ENCODE measurements around the gene ITM2A. TPM values are rescaled to one million over a fixed set of nuclear protein-coding genes. Genes with fewer than 3 reads are reported as not detected.

The ITM2A gene
- total RNA-seq (100 to 1,000 TPM; 194 to 200 TPM), total RNA-seq (129 to 133 reads per million in 2 donors)

DNA sequence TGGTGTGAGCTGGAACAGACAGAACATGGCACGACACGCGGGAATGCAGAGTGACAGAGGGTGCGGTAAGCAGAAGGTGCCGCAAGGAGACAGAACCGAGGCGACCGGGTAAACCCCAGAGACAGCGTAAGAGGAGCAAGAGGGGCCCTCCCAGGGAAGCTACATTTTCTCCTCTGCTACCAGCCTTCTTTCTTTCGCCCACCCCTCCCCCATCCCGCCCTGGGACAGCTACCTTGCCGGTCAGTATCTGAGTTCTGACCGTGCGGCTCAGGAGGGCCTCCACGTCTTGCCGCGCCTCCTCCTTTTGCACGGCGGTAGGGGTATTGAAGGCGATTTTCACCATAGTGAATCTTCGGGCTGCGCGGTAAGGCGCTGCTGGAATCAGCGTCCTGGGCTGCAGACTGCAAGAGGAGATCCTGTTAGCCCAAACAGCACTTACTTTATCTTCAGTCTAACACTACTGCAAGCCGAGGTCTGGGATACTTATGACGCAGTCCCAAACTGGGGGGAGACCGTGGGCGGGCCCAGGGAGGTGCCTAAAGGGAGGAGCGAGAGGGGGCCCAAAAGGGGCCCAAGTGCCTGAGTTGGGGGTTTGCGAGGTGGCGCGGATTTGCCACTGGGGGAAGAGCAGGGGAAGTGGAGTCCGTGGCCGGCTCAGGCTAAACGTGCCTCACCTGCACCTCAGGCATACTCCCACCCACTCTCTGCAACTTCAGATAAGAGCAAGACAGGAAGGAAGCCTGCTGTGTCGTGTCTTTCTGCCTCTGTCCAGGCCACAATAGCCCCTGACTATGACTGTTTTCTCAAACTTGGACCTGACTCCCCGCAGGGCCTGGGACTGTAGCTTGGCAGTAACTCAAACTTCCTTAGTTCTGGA, at the start of gene ITM2A:
ITM2A (minus strand) TSS at position 462 of the 877 bp plus-strand sequence; CDS start at position 343, 119 bp downstream.
- peak within 1 kb of the TSS; percentile 97 for H3K27ac Mint-ChIP-seq
- peaks cover 4% of the 10 kb centered on the region for H3K36me3 Mint-ChIP-seq (ENCODE audit: low read depth)
- DNase-seq, result peak; percentile 25 to 42 (median 37)
- no peaks in the 10 kb centered on the region for H3K9me3 ChIP-seq (ENCODE audit: control insufficient read depth, low read length, poor library complexity, severe bottlenecking)
- peak; percentile 88 for ATAC-seq
- H3K4me1 Mint-ChIP-seq, result peaks cover 20% of the 10 kb centered on the region
- peak within 1 kb of the TSS; percentile 97 for H3K4me3 Mint-ChIP-seq
- no peaks in the 10 kb centered on the region for H3K27me3 Mint-ChIP-seq

DNA sequence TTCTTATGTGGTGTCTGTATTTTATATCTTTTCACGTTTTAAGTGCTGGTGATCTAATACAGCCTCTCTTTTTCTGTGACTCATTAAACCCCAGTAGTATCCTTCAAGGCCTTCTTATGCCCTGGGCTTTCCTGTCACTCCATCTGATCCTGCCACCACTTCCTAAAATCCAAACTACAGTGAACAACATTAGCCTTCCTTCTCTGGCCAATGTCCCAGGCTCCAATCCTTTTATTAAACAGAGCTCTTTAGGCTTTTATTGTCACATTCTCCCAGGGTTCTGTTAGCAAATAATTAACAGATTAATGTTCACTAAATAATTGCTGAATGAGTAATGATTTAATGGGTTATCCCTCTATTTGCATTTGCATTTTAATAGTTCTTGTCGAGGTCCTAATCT, 47.9 kb upstream of the ITM2A start:
- no peaks in the 10 kb centered on the region for H3K9me3 ChIP-seq (ENCODE audit: control insufficient read depth, low read length, poor library complexity, severe bottlenecking)
- Mint-ChIP-seq H3K27me3 (no peaks in the 10 kb centered on the region), H3K36me3 (ENCODE audit: low read depth) (no peaks in the 10 kb centered on the region), H3K4me1 (peaks cover 4% of the 10 kb centered on the region), H3K27ac (no peak overlapping the region), H3K4me3 (no peak overlapping the region)
- no peak for ATAC-seq
- DNase-seq, result no peak

DNA sequence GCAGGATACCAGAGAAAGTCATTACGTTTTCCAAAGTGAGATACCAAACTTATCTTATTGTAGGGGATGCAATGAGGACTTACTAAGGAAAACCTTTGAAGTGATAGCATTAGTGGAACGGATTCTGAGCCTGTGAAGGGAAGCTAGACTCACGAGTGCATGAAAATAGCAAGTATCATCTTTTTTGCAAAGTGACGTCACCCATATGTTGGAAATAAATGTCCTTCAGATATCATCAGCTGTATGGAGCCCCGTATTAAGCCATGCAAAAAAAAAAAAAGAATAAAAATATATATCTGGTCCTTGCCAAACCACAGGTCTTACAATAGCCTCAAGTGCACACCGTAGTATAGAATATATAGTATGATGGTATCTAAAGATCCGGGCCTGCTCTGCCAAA, 46.8 kb upstream of the ITM2A start:
- no peaks in the 10 kb centered on the region for H3K36me3 Mint-ChIP-seq (ENCODE audit: low read depth)
- DNase-seq (no peak), ATAC-seq (no peak)
- H3K4me1 Mint-ChIP-seq, result peaks cover 6% of the 10 kb centered on the region
- H3K9me3 ChIP-seq (ENCODE audit: control insufficient read depth, low read length, poor library complexity, severe bottlenecking), result no peaks in the 10 kb centered on the region
- no peak overlapping the region for H3K27ac Mint-ChIP-seq
- no peaks in the 10 kb centered on the region for H3K27me3 Mint-ChIP-seq
- no peak overlapping the region for H3K4me3 Mint-ChIP-seq

DNA sequence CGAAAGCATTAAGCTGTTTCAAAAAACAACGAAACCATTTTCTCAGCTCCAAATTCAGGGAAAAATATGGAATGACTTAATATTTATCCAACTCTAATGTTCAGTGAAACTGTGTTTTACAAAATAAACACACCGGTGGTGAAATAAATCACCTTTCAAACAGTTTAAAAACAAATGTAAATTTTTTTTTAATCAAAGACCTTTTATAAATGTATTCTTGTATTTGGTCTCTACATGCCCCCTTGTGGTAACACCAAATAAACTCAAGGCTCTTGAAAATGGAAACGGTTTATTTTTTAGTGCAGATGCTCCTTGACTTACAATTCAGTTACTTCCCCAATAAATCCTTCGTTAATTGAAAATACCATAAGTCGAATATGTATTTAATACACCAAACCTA, 45.8 kb upstream of the ITM2A start:
- DNase-seq, result no peak
- H3K9me3 ChIP-seq (ENCODE audit: control insufficient read depth, low read length, poor library complexity, severe bottlenecking), result no peaks in the 10 kb centered on the region

DNA sequence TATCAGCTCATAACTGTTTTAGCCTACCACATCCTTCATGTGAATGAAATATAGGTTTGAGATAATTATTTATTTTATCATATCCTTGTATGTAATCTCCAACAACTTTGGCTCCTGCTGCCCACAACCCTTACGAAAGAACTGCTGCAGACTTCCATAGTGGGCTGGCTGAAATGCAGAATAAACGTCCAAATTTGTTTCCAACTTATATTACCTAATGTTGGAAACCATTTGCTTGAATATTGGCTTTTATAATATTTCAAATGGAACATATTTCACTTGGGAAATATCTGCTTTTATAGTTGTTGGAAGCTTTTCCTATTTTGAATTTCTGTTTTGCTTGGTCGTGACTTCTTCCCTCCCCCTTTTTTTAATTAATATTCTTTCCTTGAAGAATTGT, 45.0 kb upstream of the ITM2A start:
- Mint-ChIP-seq H3K4me1 (peaks cover 11% of the 10 kb centered on the region), H3K27ac (peak overlapping the region; percentile 74), H3K27me3 (no peaks in the 10 kb centered on the region), H3K36me3 (ENCODE audit: low read depth) (no peaks in the 10 kb centered on the region), H3K4me3 (peak overlapping the region; percentile 77)
- ATAC-seq, result no peak
- H3K9me3 ChIP-seq (ENCODE audit: control insufficient read depth, low read length, poor library complexity, severe bottlenecking), result no peaks in the 10 kb centered on the region
- DNase-seq, result no peak

More for the DNA sequence above, 45.8 kb upstream of the ITM2A start:
- Mint-ChIP-seq H3K4me1 (peaks cover 11% of the 10 kb centered on the region), H3K4me3 (peak overlapping the region; percentile 77), H3K27ac (peak overlapping the region; percentile 74), H3K27me3 (no peaks in the 10 kb centered on the region), H3K36me3 (ENCODE audit: low read depth) (no peaks in the 10 kb centered on the region)
- peak; percentile 30 for ATAC-seq

DNA sequence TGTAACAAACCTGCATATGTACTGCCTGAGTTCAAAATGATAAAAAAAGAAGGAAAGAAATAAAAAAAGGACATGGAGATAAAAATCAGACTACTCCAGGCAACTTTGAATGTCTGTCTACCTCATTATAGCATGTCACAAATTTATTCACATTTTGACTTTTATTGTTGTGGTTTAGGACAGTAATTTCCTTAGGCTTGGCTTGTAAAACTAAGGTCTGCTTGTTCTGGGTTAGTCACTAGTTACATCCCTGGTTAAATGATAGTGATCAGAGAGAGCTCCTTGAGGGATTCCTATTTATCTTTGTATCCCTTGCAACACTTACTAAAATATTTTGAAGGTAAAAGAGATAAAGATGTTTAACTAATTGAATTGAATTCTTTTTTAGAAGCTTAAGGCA, 42.5 kb upstream of the ITM2A start:
- no peak for DNase-seq
- Mint-ChIP-seq H3K4me3 (no peak overlapping the region), H3K4me1 (peaks cover 11% of the 10 kb centered on the region), H3K36me3 (ENCODE audit: low read depth) (no peaks in the 10 kb centered on the region), H3K27ac (no peak overlapping the region), H3K27me3 (no peaks in the 10 kb centered on the region)
- ATAC-seq, result no peak
- H3K9me3 ChIP-seq (ENCODE audit: control insufficient read depth, low read length, poor library complexity, severe bottlenecking), result no peaks in the 10 kb centered on the region

DNA sequence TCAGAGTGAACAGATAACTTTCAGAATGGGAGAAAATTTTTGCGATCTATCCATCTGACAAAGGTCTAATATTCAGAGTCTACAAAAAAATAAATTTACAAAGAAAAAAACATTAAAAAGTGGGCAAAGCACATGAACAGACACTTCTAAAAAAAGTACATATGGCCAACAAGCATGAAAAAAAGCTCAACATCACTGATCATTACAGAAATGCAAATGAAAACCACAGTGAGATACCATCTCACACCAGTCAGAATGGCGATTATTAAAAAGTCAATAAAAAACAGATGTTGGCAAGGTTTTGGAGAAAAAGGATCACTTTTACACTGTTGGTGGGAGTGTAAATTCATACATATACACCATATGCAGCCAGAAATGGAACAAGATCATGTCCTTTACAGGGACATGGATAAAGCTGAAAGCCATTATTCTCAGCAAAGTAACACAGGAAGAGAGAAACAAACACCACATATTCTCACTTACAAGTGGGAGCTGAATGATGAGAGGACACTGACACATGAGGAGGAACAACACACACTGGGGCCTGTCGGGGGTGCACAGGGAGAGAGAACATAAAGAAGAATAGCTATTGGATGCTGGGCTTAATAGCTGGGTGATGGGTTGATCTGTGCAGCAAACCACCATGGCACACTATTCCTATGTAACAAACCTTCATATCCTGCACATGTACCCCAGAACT, 41.6 kb upstream of the ITM2A start:
- DNase-seq (no peak), ATAC-seq (no peak)
- Mint-ChIP-seq H3K27me3 (no peaks in the 10 kb centered on the region), H3K27ac (no peak overlapping the region), H3K36me3 (ENCODE audit: low read depth) (no peaks in the 10 kb centered on the region), H3K4me1 (peaks cover 11% of the 10 kb centered on the region), H3K4me3 (no peak overlapping the region)
- no peaks in the 10 kb centered on the region for H3K9me3 ChIP-seq (ENCODE audit: control insufficient read depth, low read length, poor library complexity, severe bottlenecking)

DNA sequence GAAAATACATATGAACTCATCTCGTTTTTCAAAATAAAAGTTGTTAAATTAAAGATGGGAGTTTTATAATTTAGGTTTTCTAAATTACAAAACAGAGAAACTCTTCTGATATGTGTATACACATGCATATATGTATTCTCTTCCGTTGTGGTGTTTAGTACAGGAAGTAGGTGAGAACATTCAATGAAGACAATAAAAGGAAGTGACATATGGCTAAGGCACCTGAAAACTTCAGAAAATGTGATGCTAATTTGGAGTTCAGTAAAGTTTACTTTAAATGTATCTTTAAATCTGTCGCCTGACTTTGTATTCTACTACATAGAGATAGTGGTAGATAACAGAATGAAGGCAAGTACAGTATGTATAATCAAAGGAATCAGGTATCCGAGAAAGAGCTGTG, 33.5 kb upstream of the ITM2A start:
- Mint-ChIP-seq H3K4me3 (no peak overlapping the region), H3K36me3 (ENCODE audit: low read depth) (no peaks in the 10 kb centered on the region), H3K27me3 (no peaks in the 10 kb centered on the region), H3K27ac (no peak overlapping the region), H3K4me1 (peaks cover 2% of the 10 kb centered on the region)
- DNase-seq (no peak), ATAC-seq (peak; percentile 45)
- no peaks in the 10 kb centered on the region for H3K9me3 ChIP-seq (ENCODE audit: control insufficient read depth, low read length, poor library complexity, severe bottlenecking)

DNA sequence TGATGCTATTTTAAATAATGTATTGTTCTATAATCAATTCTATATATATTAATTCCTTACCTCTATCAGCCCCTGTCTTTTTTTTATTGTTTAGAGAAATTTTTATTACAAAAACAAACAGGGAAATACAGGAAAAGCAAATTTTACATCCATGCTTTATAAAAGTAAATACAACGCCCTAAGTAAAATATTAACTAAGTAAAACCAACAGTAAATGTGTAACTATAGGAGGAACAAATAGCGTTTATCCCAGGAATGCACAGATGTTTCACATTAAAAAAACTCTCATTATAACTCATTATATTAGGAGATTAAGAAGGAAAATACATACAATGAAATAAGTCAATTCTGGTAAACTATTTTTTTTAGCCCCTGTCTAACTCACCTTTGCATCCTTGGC, 8.2 kb upstream of the ITM2A start:
- Mint-ChIP-seq H3K4me3 (no peak overlapping the region), H3K27me3 (no peaks in the 10 kb centered on the region), H3K27ac (no peak overlapping the region), H3K4me1 (peaks cover 2% of the 10 kb centered on the region), H3K36me3 (ENCODE audit: low read depth) (peaks cover 3% of the 10 kb centered on the region)
- no peaks in the 10 kb centered on the region for H3K9me3 ChIP-seq (ENCODE audit: control insufficient read depth, low read length, poor library complexity, severe bottlenecking)
- DNase-seq (no peak), ATAC-seq (no peak)

DNA sequence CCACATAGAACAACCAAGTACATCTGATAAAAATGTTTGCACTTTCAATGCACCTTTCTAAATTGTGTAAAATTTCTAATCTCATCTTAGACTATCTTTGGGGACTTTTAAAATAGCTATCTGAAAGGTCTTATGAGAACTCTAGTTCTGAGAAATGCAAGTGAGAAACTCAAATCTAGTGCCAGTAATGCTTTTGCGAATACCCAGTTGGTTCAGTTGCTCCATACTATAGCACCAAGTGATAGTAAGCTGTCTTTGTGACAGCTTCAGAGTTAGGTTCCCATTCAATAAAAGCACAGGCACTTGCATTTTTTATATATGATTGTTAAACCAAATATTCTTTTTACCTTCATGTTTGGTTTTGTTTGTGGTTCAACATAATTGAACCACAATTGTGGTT, 4.5 kb upstream of the ITM2A start:
- Mint-ChIP-seq H3K36me3 (ENCODE audit: low read depth) (peaks cover 3% of the 10 kb centered on the region), H3K4me1 (peaks cover 8% of the 10 kb centered on the region), H3K27me3 (no peaks in the 10 kb centered on the region), H3K4me3 (no peak overlapping the region), H3K27ac (no peak overlapping the region)
- H3K9me3 ChIP-seq (ENCODE audit: control insufficient read depth, low read length, poor library complexity, severe bottlenecking), result no peaks in the 10 kb centered on the region
- ATAC-seq (no peak), DNase-seq (no peak)

DNA sequence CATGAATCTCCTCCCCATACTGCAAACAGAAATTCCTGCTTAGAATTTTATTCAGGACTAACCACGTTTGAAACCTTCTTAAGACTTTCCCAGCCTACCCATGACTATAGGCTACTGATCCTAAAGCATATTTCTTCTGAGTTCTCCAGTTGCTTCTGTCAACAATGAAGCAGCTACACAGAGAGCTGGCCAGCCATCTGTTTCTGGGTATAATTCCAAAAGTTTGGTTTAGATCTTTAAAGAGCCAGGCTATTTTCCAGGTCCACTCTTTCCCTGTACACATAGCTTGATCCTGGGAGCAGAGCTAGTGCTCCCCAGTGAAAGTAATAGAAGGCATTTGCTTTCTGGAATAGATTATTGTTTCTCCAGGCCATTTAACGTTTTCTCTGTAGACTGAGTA, 4.0 kb upstream of the ITM2A start:
- DNase-seq, result no peak
- Mint-ChIP-seq H3K36me3 (ENCODE audit: low read depth) (peaks cover 6% of the 10 kb centered on the region), H3K4me3 (no peak overlapping the region), H3K4me1 (peaks cover 8% of the 10 kb centered on the region), H3K27me3 (no peaks in the 10 kb centered on the region), H3K27ac (no peak overlapping the region)
- H3K9me3 ChIP-seq (ENCODE audit: control insufficient read depth, low read length, poor library complexity, severe bottlenecking), result no peaks in the 10 kb centered on the region
- ATAC-seq, result no peak

DNA sequence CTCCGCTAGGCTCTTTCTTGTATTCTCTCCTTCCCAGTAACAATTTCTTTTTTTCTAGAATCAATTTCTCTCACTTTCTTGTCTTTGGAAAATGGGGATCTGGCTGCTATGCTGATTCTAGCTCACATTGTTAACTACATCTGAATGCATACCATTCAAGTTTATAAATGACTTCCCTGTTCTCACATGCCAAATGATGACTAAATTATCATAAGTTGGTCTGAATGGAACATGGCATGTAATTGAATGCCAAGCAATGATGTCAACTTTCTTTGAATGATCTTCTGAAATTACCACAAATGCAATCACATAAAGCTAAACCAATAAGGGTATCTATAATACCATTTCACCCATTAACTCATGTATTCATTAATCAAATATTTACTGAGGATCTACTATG, 2.7 kb upstream of the ITM2A start:
- H3K4me3 Mint-ChIP-seq, result no peak overlapping the region
- no peaks in the 10 kb centered on the region for H3K9me3 ChIP-seq (ENCODE audit: control insufficient read depth, low read length, poor library complexity, severe bottlenecking)
- no peaks in the 10 kb centered on the region for H3K27me3 Mint-ChIP-seq
- no peak overlapping the region for H3K27ac Mint-ChIP-seq
- H3K36me3 Mint-ChIP-seq (ENCODE audit: low read depth), result peaks cover 6% of the 10 kb centered on the region
- ATAC-seq (no peak), DNase-seq (no peak)
- H3K4me1 Mint-ChIP-seq, result peaks cover 12% of the 10 kb centered on the region

DNA sequence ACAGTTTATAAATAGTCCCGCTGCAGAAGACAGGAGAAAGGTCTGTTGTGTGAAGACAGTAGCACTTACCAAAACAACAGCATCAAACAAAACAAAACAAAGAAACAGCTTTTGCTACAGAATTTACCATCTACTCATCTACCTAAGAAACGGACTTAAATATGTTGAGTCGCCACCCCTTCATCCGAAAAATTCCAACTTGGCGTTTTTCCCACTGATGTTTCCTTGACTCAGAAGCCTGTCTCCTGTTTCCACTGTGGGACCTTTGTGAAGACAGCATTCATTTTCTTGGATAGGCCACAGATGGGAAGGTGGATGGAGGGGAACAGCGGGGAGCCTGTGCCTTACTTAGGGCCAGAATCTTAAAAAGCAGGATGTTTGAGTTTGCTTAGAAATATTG, 1.3 kb upstream of the ITM2A start:
- Mint-ChIP-seq H3K4me3 (no peak overlapping the region), H3K27me3 (no peaks in the 10 kb centered on the region), H3K27ac (peak overlapping the region; percentile 97), H3K4me1 (peaks cover 12% of the 10 kb centered on the region), H3K36me3 (ENCODE audit: low read depth) (peaks cover 6% of the 10 kb centered on the region)
- no peak for DNase-seq
- H3K9me3 ChIP-seq (ENCODE audit: control insufficient read depth, low read length, poor library complexity, severe bottlenecking), result no peaks in the 10 kb centered on the region
- ATAC-seq, result no peak

Data from T-helper 17 cell (primary cell).